ENCODE data around the gene PAIP1.

DNA sequence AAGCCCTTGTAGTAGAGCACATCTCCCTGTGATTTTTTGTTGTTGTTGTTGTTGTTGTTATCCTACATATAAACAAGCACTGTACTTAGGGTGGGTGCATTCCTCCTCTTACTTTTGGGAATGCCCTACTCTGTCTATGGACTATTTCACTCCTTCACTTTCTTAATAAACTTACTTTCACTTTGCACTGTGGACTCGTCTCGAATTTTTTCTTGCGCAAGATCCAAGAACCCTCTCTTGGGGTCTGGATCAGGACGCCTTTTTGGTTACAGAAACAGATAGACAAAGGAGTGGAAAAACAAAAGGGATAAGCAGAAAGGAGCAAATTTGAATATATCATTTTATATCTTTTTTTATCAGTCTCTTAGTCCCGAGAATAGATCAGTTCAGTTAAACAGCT, 14.4 kb upstream of the PAIP1 start:
- TF ChIP-seq, protein P1, sequence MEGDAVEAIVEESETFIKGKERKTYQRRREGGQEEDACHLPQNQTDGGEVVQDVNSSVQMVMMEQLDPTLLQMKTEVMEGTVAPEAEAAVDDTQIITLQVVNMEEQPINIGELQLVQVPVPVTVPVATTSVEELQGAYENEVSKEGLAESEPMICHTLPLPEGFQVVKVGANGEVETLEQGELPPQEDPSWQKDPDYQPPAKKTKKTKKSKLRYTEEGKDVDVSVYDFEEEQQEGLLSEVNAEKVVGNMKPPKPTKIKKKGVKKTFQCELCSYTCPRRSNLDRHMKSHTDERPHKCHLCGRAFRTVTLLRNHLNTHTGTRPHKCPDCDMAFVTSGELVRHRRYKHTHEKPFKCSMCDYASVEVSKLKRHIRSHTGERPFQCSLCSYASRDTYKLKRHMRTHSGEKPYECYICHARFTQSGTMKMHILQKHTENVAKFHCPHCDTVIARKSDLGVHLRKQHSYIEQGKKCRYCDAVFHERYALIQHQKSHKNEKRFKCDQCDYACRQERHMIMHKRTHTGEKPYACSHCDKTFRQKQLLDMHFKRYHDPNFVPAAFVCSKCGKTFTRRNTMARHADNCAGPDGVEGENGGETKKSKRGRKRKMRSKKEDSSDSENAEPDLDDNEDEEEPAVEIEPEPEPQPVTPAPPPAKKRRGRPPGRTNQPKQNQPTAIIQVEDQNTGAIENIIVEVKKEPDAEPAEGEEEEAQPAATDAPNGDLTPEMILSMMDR (IDR thresholded peaks at IDR 0.05; ENCODE audit: low read depth, low read length): no peak
- no peak for TF ChIP-seq EZH2phosphoT487 (IDR thresholded peaks at IDR 0.05; ENCODE audit: low read depth)
